Uterus (tissue), 4 donors: Measurements from ENCODE around the gene GAP43. TPM values are rescaled to one million over a fixed set of nuclear protein-coding genes. Genes with fewer than 3 reads are reported as not detected.

Source experiments
- DNase-seq, 2 donors: peaks; one replicate each; pipeline ENCODE4 v3.0.0-alpha.2; 2019 to 2020
- H3K27ac ChIP-seq, 2 donors: fragments of 200-600 bp; sonication (generic); 1 replicate in 1 of 2; 2 replicates in 1 of 2; pipeline ENCODE4 v1.5.1; 2016 to 2018
- H3K27me3 ChIP-seq, 2 donors: fragments of 200-600 bp; sonication (generic); one replicate each; pipeline ENCODE4 v1.5.1; 2018 to 2019; ENCODE audit warnings: control low read depth in 1 of 2
- H3K36me3 ChIP-seq, 2 donors: fragments of 200-600 bp; sonication (generic); one replicate each; pipeline ENCODE4 v1.5.1; 2019; ENCODE audit warnings: control low read depth in 1 of 2
- H3K4me1 ChIP-seq, 2 donors: fragments of 200-600 bp; sonication (generic); one replicate each; pipeline ENCODE4 v1.5.1; 2018 to 2019; ENCODE audit warnings: control low read depth in 1 of 2
- H3K4me3 ChIP-seq, 2 donors: fragments of 200-600 bp; sonication (generic); 1 replicate in 1 of 2; 2 replicates in 1 of 2; pipeline ENCODE4 v1.5.1; 2018 to 2019; ENCODE audit warnings: mild to moderate bottlenecking in 1 of 2
- H3K9me3 ChIP-seq, 2 donors: fragments of 200-600 bp; sonication (generic); one replicate each; pipeline ENCODE4 v1.5.1; 2019; ENCODE audit warnings: control low read depth in 1 of 2
- POLR2A ChIP-seq, 2 donors: fragments of 450-650 bp; IDR thresholded peaks; one replicate each; pipeline ENCODE4 v1.6.1; 2016; ENCODE audit warnings: antibody characterized with exemption in 2 of 2, mild to moderate bottlenecking in 1 of 2, moderate library complexity in 1 of 2
- intact Hi-C: fragments of 100-400 bp; cut with DNase I; formaldehyde crosslinking; loops from one replicate; pipeline ENCODE4 v1.15.1; 2023; ENCODE audit warnings: low total_unique reads
- total RNA-seq, 4 donors: library from RNA; depleted of rRNA in 3 of 4; stranded (reverse); fragments of >200 nt in 3 of 4; gene quantifications; one replicate each; pipeline versions ENCODE4 v1.1.0 to v1.2.4, GENCODE V29; 2014 to 2023
- TF ChIP-seq, protein P1 (sequence below), 4 experiments: fragments of 200-600 bp in 2 of 4; fragments of 450-650 bp in 2 of 4; sonication (generic) in 2 of 4; IDR thresholded peaks; one replicate each; pipeline ENCODE4 v1.5.1; 2016 to 2019; ENCODE audit warnings: antibody characterized with exemption in 4 of 4, mild to moderate bottlenecking in 2 of 4, moderate library complexity in 1 of 4
- donor health status: DM: yes; HTN: yes; CAD: no.

The GAP43 gene
- total RNA-seq, 4 donors from 2014 or later = 7.0 TPM; not detected in 3

DNA sequence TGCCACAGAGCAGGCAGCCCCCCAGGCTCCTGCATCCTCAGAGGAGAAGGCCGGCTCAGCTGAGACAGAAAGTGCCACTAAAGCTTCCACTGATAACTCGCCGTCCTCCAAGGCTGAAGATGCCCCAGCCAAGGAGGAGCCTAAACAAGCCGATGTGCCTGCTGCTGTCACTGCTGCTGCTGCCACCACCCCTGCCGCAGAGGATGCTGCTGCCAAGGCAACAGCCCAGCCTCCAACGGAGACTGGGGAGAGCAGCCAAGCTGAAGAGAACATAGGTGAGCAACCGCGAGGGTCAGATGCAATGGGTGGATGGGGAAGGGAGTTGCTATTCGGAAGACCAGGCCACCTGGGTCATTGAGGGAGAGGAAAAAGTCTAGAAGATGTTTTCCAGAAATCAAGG lies 53.0 kb downstream of the GAP43 start:
- TF ChIP-seq, protein P1, sequence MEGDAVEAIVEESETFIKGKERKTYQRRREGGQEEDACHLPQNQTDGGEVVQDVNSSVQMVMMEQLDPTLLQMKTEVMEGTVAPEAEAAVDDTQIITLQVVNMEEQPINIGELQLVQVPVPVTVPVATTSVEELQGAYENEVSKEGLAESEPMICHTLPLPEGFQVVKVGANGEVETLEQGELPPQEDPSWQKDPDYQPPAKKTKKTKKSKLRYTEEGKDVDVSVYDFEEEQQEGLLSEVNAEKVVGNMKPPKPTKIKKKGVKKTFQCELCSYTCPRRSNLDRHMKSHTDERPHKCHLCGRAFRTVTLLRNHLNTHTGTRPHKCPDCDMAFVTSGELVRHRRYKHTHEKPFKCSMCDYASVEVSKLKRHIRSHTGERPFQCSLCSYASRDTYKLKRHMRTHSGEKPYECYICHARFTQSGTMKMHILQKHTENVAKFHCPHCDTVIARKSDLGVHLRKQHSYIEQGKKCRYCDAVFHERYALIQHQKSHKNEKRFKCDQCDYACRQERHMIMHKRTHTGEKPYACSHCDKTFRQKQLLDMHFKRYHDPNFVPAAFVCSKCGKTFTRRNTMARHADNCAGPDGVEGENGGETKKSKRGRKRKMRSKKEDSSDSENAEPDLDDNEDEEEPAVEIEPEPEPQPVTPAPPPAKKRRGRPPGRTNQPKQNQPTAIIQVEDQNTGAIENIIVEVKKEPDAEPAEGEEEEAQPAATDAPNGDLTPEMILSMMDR (IDR thresholded peaks at IDR 0.05) = no peak
- no peak for TF ChIP-seq POLR2A (IDR thresholded peaks at IDR 0.05)
- Histone ChIP-seq H3K4me1 (no peaks in the 10 kb centered on the region), H3K4me3 (no peak overlapping the region), H3K27ac (no peak overlapping the region), H3K9me3 (no peaks in the 10 kb centered on the region), H3K27me3 (no peaks in the 10 kb centered on the region), H3K36me3 (no peaks in the 10 kb centered on the region)
- intact Hi-C loops = no loop called here
- DNase-seq = no peak

DNA sequence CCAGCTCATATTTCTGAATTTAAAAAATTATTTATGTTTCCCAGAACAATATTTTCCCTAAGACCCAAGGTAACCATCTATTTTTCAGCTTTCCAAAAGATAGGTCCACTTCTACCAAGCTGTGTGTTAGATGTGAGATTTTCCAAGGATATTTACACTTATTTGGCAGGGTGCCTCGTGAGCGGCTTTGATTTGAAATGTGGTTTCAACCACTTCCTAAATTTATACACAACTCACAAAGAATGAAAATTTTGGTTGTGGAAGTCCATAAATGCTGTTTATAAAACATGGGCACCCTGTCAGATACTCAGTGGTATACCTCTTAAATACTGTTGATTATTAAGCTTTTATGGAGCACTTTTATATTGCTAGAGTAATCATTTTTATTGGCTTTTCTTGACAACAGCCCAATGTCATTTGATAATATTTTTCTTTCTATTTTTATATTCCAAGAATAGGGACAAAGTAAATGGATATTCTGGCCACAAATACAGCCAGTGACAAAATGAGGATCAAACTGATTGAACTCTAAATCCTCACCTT lies 57.6 kb downstream of the GAP43 start:
- H3K27ac ChIP-seq = no peak overlapping the region
- H3K36me3 ChIP-seq = no peaks in the 10 kb centered on the region
- no peak for TF ChIP-seq POLR2A (IDR thresholded peaks at IDR 0.05)
- TF ChIP-seq, protein P1 (IDR thresholded peaks at IDR 0.05) = no peak
- no peaks in the 10 kb centered on the region for H3K9me3 ChIP-seq
- DNase-seq = no peak
- no peaks in the 10 kb centered on the region for H3K4me1 ChIP-seq
- no peak overlapping the region for H3K4me3 ChIP-seq
- H3K27me3 ChIP-seq = no peaks in the 10 kb centered on the region
- intact Hi-C loops = no loop called here

- Histone ChIP-seq H3K36me3 (no peaks in the 10 kb centered on the region), H3K27ac (no peak overlapping the region), H3K4me3 (no peak overlapping the region), H3K4me1 (no peaks in the 10 kb centered on the region), H3K27me3 (no peaks in the 10 kb centered on the region), H3K9me3 (no peaks in the 10 kb centered on the region)
- intact Hi-C loops = no loop called here
- no peak for DNase-seq
- TF ChIP-seq, protein P1 (IDR thresholded peaks at IDR 0.05) = no peak
- no peak for TF ChIP-seq POLR2A (IDR thresholded peaks at IDR 0.05)
These were observed 58.4 kb downstream of the GAP43 start for GRCh38 chr3:115681736-115682135.

DNA sequence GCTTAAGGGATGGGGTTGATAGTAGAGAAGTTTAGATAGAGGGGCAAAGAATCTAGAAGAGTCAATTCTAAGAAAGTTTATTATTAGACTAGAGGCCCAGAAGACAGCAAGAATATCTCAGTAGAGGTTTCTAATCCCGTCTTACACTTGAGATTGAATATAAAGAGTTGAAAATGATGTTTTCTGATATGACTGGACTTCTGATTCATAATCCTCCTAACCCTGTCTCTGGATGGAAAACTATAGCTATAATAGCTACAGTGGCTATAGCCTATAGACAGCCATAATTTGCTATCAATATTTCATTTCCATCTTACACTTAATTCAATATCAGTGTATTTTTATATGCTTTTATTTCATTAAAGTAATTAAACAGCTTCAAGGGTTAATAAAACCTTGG lies 60.0 kb downstream of the GAP43 start:
- Histone ChIP-seq H3K4me3 (no peak overlapping the region), H3K27ac (no peak overlapping the region), H3K9me3 (no peaks in the 10 kb centered on the region), H3K4me1 (no peaks in the 10 kb centered on the region), H3K36me3 (no peaks in the 10 kb centered on the region), H3K27me3 (no peaks in the 10 kb centered on the region)
- TF ChIP-seq, protein P1 (IDR thresholded peaks at IDR 0.05) = no peak
- TF ChIP-seq POLR2A (IDR thresholded peaks at IDR 0.05) = no peak
- intact Hi-C loops = no loop called here
- DNase-seq = no peak

DNA sequence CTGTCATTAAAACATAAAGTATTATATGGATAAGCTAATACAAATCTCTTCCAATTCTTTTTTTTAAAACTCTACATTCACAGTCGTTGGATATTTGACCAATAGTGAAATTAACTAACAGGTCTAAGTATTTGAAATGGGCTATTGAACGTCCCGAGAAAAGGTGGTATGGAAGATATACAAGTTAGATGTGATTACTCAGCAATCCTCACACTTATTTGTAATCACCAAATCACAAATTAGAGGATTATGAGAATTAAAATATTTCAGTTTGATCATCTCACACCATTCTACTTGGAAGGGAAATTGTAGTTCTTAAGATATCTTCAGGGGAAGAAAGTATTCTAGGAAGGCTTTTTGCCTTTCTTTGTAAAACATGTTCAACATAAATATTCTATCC lies 60.5 kb downstream of the GAP43 start:
- no peaks in the 10 kb centered on the region for H3K36me3 ChIP-seq
- TF ChIP-seq, protein P1 (IDR thresholded peaks at IDR 0.05) = no peak
- no peak for TF ChIP-seq POLR2A (IDR thresholded peaks at IDR 0.05)
- H3K9me3 ChIP-seq = no peaks in the 10 kb centered on the region
- no peak for DNase-seq
- H3K27ac ChIP-seq = no peak overlapping the region
- no peaks in the 10 kb centered on the region for H3K27me3 ChIP-seq
- H3K4me1 ChIP-seq = no peaks in the 10 kb centered on the region
- intact Hi-C loops = no loop called here
- H3K4me3 ChIP-seq = no peak overlapping the region
